NCI-H446 treated with DMSO at 0.1 percent for 48 hours (cell line): Measurements from ENCODE around the gene PTPRE.
"Not testable (repeated sequence)": the region's sequence is repeated elsewhere in the genome, so short reads cannot be mapped to it uniquely, and the experiment has no call there.

ENCODE experiments used
- DNase-seq: peaks from one replicate; lab custom pipeline; 2025; lab: John Stamatoyannopoulos, UW

The PTPRE gene

GRCh38 chr10:128072941-128073645 lies 166.2 kb downstream of the PTPRE start:
- DNase-seq: no peak

- no peak for DNase-seq
Observed at GRCh38 chr10:128073890-128074289, 167.0 kb downstream of the PTPRE start.

GRCh38 chr10:128074589-128074988 lies 167.7 kb downstream of the PTPRE start:
- no peak for DNase-seq

GRCh38 chr10:128077155-128077875 lies 170.4 kb downstream of the PTPRE start:
- no peak for DNase-seq

GRCh38 chr10:128078136-128078969 lies 171.4 kb downstream of the PTPRE start:
- no peak for DNase-seq

GRCh38 chr10:128080231-128080630 lies 173.3 kb downstream of the PTPRE start:
- DNase-seq: no peak

GRCh38 chr10:128080641-128081040 lies 173.7 kb downstream of the PTPRE start:
- DNase-seq: no peak

- DNase-seq: no peak
Observed at GRCh38 chr10:128081222-128081621, 174.3 kb downstream of the PTPRE start.

- DNase-seq: no peak
Observed at GRCh38 chr10:128081720-128082119, 174.8 kb downstream of the PTPRE start.

- DNase-seq: no peak
Observed at GRCh38 chr10:128083191-128083895, 176.4 kb downstream of the PTPRE start.

- DNase-seq: no peak
Observed at GRCh38 chr10:128084364-128084763, 177.5 kb downstream of the PTPRE start.

GRCh38 chr10:128084991-128085390 lies 178.1 kb downstream of the PTPRE start:
- no peak for DNase-seq

GRCh38 chr10:128086003-128086863 lies 179.3 kb downstream of the PTPRE start:
- no peak for DNase-seq

GRCh38 chr10:128087146-128087883 lies 180.4 kb downstream of the PTPRE start:
- no peak for DNase-seq

GRCh38 chr10:128087884-128088709 lies 181.2 kb downstream of the PTPRE start:
- no peak for DNase-seq

- no peak for DNase-seq
Observed at GRCh38 chr10:128091636-128092210, 184.8 kb downstream of the PTPRE start.

GRCh38 chr10:128092454-128092853 lies 185.6 kb downstream of the PTPRE start:
- no peak for DNase-seq

GRCh38 chr10:128094596-128094995 lies 187.7 kb downstream of the PTPRE start:
- not testable (repeated sequence) for DNase-seq
